HG02973 (cell line): ENCODE data around the gene ADAMTSL3.

Experiments
- ATAC-seq: cut with Tn5 transposase; IDR thresholded peaks from one replicate; pipeline ENCODE4 v1.9.1; 2021; ENCODE audit warnings: moderate library complexity; ENCODE audit not compliant: unreplicated experiment

ADAMTSL3 gene

GRCh38 chr15:83654379-83655236, 685 bp downstream of the ADAMTSL3 start:
- no peak for ATAC-seq

GRCh38 chr15:83655237-83655616, 1.3 kb downstream of the ADAMTSL3 start:
- ATAC-seq: no peak

GRCh38 chr15:83656192-83656591, 2.3 kb downstream of the ADAMTSL3 start:
- no peak for ATAC-seq

GRCh38 chr15:83656943-83657528, 3.1 kb downstream of the ADAMTSL3 start:
- ATAC-seq: no peak

GRCh38 chr15:83657549-83657948, 3.6 kb downstream of the ADAMTSL3 start:
- no peak for ATAC-seq

GRCh38 chr15:83658430-83659416, 4.8 kb downstream of the ADAMTSL3 start:
- no peak for ATAC-seq

GRCh38 chr15:83659417-83659812, 5.5 kb downstream of the ADAMTSL3 start:
- ATAC-seq: no peak

- no peak for ATAC-seq
Observed at GRCh38 chr15:83665480-83665879, 11.6 kb downstream of the ADAMTSL3 start.

GRCh38 chr15:83670672-83671229, 16.8 kb downstream of the ADAMTSL3 start:
- ATAC-seq: no peak

GRCh38 chr15:83671603-83672002, 17.7 kb downstream of the ADAMTSL3 start:
- ATAC-seq: no peak

GRCh38 chr15:83673385-83673784, 19.5 kb downstream of the ADAMTSL3 start:
- ATAC-seq: no peak

- no peak for ATAC-seq
Observed at GRCh38 chr15:83682476-83683088, 28.7 kb downstream of the ADAMTSL3 start.

- ATAC-seq: no peak
Observed at GRCh38 chr15:83685916-83686332, 32.0 kb downstream of the ADAMTSL3 start.

GRCh38 chr15:83688201-83688600, 34.3 kb downstream of the ADAMTSL3 start:
- no peak for ATAC-seq

GRCh38 chr15:83690676-83691075, 36.8 kb downstream of the ADAMTSL3 start:
- no peak for ATAC-seq

GRCh38 chr15:83692746-83693581, 39.0 kb downstream of the ADAMTSL3 start:
- no peak for ATAC-seq

- ATAC-seq: no peak
Observed at GRCh38 chr15:83694015-83694414, 40.1 kb downstream of the ADAMTSL3 start.

- no peak for ATAC-seq
Observed at GRCh38 chr15:83694536-83694935, 40.6 kb downstream of the ADAMTSL3 start.

GRCh38 chr15:83695246-83695645, 41.3 kb downstream of the ADAMTSL3 start:
- no peak for ATAC-seq
